ENCODE data around the gene MRPL41.
"Not testable (repeated sequence)": the region's sequence is repeated elsewhere in the genome, so short reads cannot be mapped to it uniquely, and the experiment has no call there.

GRCh38 chr9:137513801-137514570 lies 37.7 kb upstream of the MRPL41 start:
- not testable (repeated sequence) for TF ChIP-seq POLR2A (IDR thresholded peaks at IDR 0.05; ENCODE audit: low read length); GATA1 (IDR thresholded peaks at IDR 0.05; ENCODE audit: low read depth, low read length)

All from erythroblast (primary cell).